Kidney epithelial cell (primary cell): ENCODE results near the gene CGN. TPM values are rescaled to one million over a fixed set of nuclear protein-coding genes. Genes with fewer than 3 reads are reported as not detected.

ENCODE experiments used
- DNase-seq: peaks from one replicate; pipeline ENCODE4 v3.0.0-alpha.2; 2010; ENCODE audit warnings: low read depth
- H3K27me3 ChIP-seq: 2 replicates; pipeline ENCODE4 v1.6.0; 2011; ENCODE audit warnings: low read length; ENCODE audit not compliant: control insufficient read depth, insufficient read depth
- H3K36me3 ChIP-seq: 2 replicates; pipeline ENCODE4 v1.5.1; 2011; ENCODE audit warnings: low read length; ENCODE audit not compliant: control insufficient read depth, insufficient read depth
- H3K4me3 ChIP-seq: 2 replicates; pipeline ENCODE4 v1.5.1; 2011; ENCODE audit warnings: low read depth, mild to moderate bottlenecking, control low read depth, low read length
- total RNA-seq: library from RNA; depleted of rRNA; stranded (reverse); fragments of >200 nt; gene quantifications from 2 replicates; pipeline ENCODE4 v1.2.3, GENCODE V29; 2015
- TF ChIP-seq, protein P1 (sequence below): IDR thresholded peaks from 2 replicates; pipeline ENCODE4 v1.5.1; 2011; ENCODE audit warnings: mild to moderate bottlenecking, moderate library complexity, low read length, control low read depth, inconsistent platforms; ENCODE audit not compliant: insufficient read depth, poor library complexity, severe bottlenecking

The CGN gene
- total RNA-seq, 1 donor from 2014 or later, result 29.3 TPM

- Histone ChIP-seq H3K4me3 (no peak overlapping the region), H3K36me3 (no peaks in the 10 kb centered on the region), H3K27me3 (no peaks in the 10 kb centered on the region)
- no peak for DNase-seq
- TF ChIP-seq, protein P1, sequence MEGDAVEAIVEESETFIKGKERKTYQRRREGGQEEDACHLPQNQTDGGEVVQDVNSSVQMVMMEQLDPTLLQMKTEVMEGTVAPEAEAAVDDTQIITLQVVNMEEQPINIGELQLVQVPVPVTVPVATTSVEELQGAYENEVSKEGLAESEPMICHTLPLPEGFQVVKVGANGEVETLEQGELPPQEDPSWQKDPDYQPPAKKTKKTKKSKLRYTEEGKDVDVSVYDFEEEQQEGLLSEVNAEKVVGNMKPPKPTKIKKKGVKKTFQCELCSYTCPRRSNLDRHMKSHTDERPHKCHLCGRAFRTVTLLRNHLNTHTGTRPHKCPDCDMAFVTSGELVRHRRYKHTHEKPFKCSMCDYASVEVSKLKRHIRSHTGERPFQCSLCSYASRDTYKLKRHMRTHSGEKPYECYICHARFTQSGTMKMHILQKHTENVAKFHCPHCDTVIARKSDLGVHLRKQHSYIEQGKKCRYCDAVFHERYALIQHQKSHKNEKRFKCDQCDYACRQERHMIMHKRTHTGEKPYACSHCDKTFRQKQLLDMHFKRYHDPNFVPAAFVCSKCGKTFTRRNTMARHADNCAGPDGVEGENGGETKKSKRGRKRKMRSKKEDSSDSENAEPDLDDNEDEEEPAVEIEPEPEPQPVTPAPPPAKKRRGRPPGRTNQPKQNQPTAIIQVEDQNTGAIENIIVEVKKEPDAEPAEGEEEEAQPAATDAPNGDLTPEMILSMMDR, result no peak
These were observed 35.1 kb upstream of the CGN start for GRCh38 chr1:151476083-151476482.

- H3K4me3 ChIP-seq, result no peak overlapping the region
- no peak for DNase-seq
- TF ChIP-seq, protein P1, result no peak
- no peaks in the 10 kb centered on the region for H3K36me3 ChIP-seq
- no peaks in the 10 kb centered on the region for H3K27me3 ChIP-seq
These were observed 34.1 kb upstream of the CGN start for GRCh38 chr1:151477066-151477465.

GRCh38 chr1:151478140-151478812, 32.9 kb upstream of the CGN start:
- no peak overlapping the region for H3K4me3 ChIP-seq
- no peak for DNase-seq
- no peaks in the 10 kb centered on the region for H3K27me3 ChIP-seq
- TF ChIP-seq, protein P1, result no peak
- no peaks in the 10 kb centered on the region for H3K36me3 ChIP-seq

DNA sequence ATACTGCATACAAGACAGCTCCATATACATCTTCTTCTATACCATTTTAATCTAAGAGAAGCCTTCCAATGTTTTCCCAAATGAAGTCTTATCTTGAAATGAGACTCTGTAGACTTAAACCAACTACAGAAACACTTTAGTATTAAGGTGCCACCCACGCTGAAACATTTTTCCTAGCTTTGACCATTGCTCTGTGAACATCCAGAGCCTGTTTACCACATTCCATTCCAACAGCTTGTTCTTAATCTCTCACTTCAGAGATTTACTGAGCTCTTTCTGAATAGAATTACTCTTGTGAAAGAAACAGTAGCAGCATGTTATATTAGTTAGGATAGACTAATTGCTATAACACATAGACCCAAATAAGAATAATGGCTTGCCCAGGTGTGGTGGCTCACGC, 32.3 kb upstream of the CGN start:
- no peak for DNase-seq
- Histone ChIP-seq H3K4me3 (no peak overlapping the region), H3K27me3 (no peaks in the 10 kb centered on the region), H3K36me3 (no peaks in the 10 kb centered on the region)
- TF ChIP-seq, protein P1, result no peak

- Histone ChIP-seq H3K4me3 (no peak overlapping the region), H3K27me3 (no peaks in the 10 kb centered on the region), H3K36me3 (no peaks in the 10 kb centered on the region)
- TF ChIP-seq, protein P1, result no peak
- no peak for DNase-seq
These were observed 31.7 kb upstream of the CGN start for GRCh38 chr1:151479462-151479861.

DNA sequence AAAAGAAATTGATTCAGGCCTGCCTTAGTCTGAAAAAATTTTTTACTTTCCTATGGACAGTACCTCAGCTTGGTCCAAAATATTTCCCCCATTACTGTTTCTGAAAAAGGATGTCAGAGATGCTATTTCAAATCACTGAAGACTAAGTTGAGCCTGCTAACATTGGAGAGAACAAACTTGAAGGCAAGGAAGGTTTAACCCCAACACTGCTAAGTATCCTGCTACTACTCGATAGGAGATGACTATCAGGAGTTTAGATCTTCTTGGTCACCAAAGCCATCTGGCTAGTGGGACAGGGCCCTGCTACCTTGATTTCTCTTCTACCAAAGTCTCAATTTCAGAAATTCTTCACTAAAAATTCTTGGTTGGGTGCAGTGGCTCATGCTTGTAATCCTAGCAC, 29.2 kb upstream of the CGN start:
- Histone ChIP-seq H3K36me3 (no peaks in the 10 kb centered on the region), H3K4me3 (no peak overlapping the region), H3K27me3 (no peaks in the 10 kb centered on the region)
- no peak for DNase-seq
- TF ChIP-seq, protein P1, result no peak
